Gastrocnemius medialis (tissue), 4 donors: Measurements from ENCODE around the gene TRIM27.
"Not testable (repeated sequence)": the region's sequence is repeated elsewhere in the genome, so short reads cannot be mapped to it uniquely, and the experiment has no call there.

Source experiments
- CTCF ChIP-seq, 5 experiments: fragments of 450-650 bp in 3 of 5; fragments of 200-600 bp in 2 of 5; sonication (generic) in 2 of 5; IDR thresholded peaks in 4 of 5; conservative IDR thresholded peaks in 1 of 5; 1 replicate in 4 of 5; 2 replicates in 1 of 5; pipeline ENCODE4 v1.5.1; 2016 to 2019; ENCODE audit warnings: antibody characterized with exemption in 5 of 5, mild to moderate bottlenecking in 3 of 5, moderate library complexity in 3 of 5
- POLR2A ChIP-seq, 2 donors: fragments of 450-650 bp; IDR thresholded peaks; one replicate each; pipeline ENCODE4 v1.6.1; 2017; ENCODE audit warnings: antibody characterized with exemption in 2 of 2, mild to moderate bottlenecking in 2 of 2, moderate library complexity in 2 of 2

- TF ChIP-seq CTCF (IDR thresholded peaks at IDR 0.05 in 4 of 5, conservative IDR thresholded peaks at IDR 0.05 in 1 of 5); POLR2A (IDR thresholded peaks at IDR 0.05): not testable (repeated sequence)
Observed at GRCh38 chr6:28872157-28872817, 51.5 kb downstream of the TRIM27 start.
